Measurements from ENCODE around the gene ARHGAP15. TPM values are rescaled to one million over a fixed set of nuclear protein-coding genes. Genes with fewer than 3 reads are reported as not detected.
A peak's percentile ranks its signal among the peaks of the same experiment; 100 is the strongest.

ARHGAP15 gene
- total and polyA plus RNA-seq, 9 donors = 6.7 to 21.0 (median 9.7) TPM

DNA sequence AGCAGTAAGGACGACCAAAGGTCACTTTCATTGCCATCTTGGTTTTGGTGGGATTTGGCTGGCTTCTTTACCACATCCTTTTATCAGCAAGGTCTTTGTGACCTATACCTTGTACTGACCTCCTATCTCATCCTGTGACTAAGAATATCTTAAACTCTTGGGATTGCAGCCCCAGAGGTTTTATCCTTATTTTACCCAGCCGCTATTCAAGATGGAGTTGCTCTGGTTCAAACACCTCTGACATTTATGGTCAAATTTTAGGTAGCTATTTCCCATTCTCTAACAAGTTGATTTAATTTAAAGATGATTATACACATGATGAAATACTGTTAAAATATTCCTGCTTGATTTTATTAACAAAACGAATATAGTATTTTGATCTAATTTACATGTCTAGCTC lies 326.1 kb downstream of the ARHGAP15 start:
- Histone ChIP-seq H3K4me1 (ENCODE audit: control insufficient read depth, insufficient read depth, low read length) (no peaks in the 10 kb centered on the region), H3K27me3 (ENCODE audit: control insufficient read depth, insufficient read depth, low read length) (no peaks in the 10 kb centered on the region), H3K27ac (ENCODE audit: low read length) (no peak overlapping the region), H3K36me3 (ENCODE audit: control insufficient read depth, insufficient read depth, low read length) (no peaks in the 10 kb centered on the region), H3K4me3 (ENCODE audit: low read length) (no peak overlapping the region), H3K9me3 (replicated peaks; ENCODE audit: control insufficient read depth, low read depth, low read length) (peaks cover 2% of the 10 kb centered on the region)
- no peak for DNase-seq
- no CpG with 5 or more reads among the region's 3 CpGs for WGBS (ENCODE audit: insufficient coverage)

- no peaks in the 10 kb centered on the region for H3K36me3 ChIP-seq (ENCODE audit: control insufficient read depth, insufficient read depth, low read length)
- H3K27me3 ChIP-seq (ENCODE audit: control insufficient read depth, insufficient read depth, low read length) = no peaks in the 10 kb centered on the region
- 92% methylated on average over 5 of the region's 7 CpGs for WGBS (ENCODE audit: insufficient coverage)
- DNase-seq = no peak
- H3K27ac ChIP-seq (ENCODE audit: low read length) = no peak overlapping the region
- H3K9me3 ChIP-seq (replicated peaks; ENCODE audit: control insufficient read depth, low read depth, low read length) = peaks cover 2% of the 10 kb centered on the region
- H3K4me3 ChIP-seq (ENCODE audit: low read length) = no peak overlapping the region
- no peaks in the 10 kb centered on the region for H3K4me1 ChIP-seq (ENCODE audit: control insufficient read depth, insufficient read depth, low read length)
Measured at GRCh38 chr2:143458258-143459190, 329.3 kb downstream of the ARHGAP15 start.

DNA sequence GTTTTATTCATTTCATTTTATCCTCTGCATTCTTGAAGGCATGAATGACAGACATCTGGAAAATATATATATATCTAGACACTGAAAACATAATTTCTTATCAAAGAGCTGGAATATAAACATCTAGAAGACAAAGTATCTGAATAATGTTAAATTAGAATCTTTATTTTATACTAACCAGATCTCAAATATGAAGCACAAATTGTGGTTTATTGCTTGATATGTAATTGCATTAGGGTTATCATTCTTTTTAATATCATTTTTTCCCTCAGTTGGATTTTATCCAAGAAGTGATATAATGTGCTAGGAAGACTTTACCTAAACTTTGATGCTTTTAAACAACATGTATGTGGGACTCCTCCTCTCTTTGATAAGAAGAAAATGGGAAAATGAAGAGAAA lies 331.2 kb downstream of the ARHGAP15 start:
- H3K27ac ChIP-seq (ENCODE audit: low read length) = no peak overlapping the region
- H3K27me3 ChIP-seq (ENCODE audit: control insufficient read depth, insufficient read depth, low read length) = no peaks in the 10 kb centered on the region
- no peaks in the 10 kb centered on the region for H3K4me1 ChIP-seq (ENCODE audit: control insufficient read depth, insufficient read depth, low read length)
- H3K36me3 ChIP-seq (ENCODE audit: control insufficient read depth, insufficient read depth, low read length) = no peaks in the 10 kb centered on the region
- peaks cover 2% of the 10 kb centered on the region for H3K9me3 ChIP-seq (replicated peaks; ENCODE audit: control insufficient read depth, low read depth, low read length)
- no peak for DNase-seq
- H3K4me3 ChIP-seq (ENCODE audit: low read length) = no peak overlapping the region

GRCh38 chr2:143463719-143464118 lies 334.5 kb downstream of the ARHGAP15 start:
- no peak for DNase-seq
- H3K36me3 ChIP-seq (ENCODE audit: control insufficient read depth, insufficient read depth, low read length) = no peaks in the 10 kb centered on the region
- H3K4me3 ChIP-seq (ENCODE audit: low read length) = no peak overlapping the region
- H3K27me3 ChIP-seq (ENCODE audit: control insufficient read depth, insufficient read depth, low read length) = no peaks in the 10 kb centered on the region
- no peaks in the 10 kb centered on the region for H3K9me3 ChIP-seq (replicated peaks; ENCODE audit: control insufficient read depth, low read depth, low read length)
- H3K4me1 ChIP-seq (ENCODE audit: control insufficient read depth, insufficient read depth, low read length) = no peaks in the 10 kb centered on the region
- H3K27ac ChIP-seq (ENCODE audit: low read length) = no peak overlapping the region

DNA sequence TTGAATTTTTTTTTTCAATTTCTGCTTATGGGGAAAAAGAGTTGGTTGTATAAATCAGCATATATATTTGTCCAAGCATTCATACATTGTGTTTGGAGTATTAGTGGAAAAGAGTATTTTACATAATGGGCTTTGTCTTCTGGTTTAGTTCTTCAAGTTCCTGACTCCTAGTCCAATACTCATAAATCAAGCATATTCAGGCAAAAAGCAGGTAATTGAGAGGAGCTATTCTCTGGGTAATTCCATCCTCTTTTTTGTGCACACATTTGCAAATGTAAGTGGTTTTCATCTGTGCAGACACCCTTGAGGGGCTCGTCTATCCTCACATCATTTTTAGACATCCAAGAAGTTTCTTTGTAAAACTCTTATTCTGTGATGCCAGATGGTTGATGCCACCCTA lies 337.2 kb downstream of the ARHGAP15 start:
- H3K27ac ChIP-seq (ENCODE audit: low read length) = no peak overlapping the region
- no CpG with 5 or more reads among the region's 1 CpG for WGBS (ENCODE audit: insufficient coverage)
- no peaks in the 10 kb centered on the region for H3K36me3 ChIP-seq (ENCODE audit: control insufficient read depth, insufficient read depth, low read length)
- H3K4me1 ChIP-seq (ENCODE audit: control insufficient read depth, insufficient read depth, low read length) = no peaks in the 10 kb centered on the region
- H3K4me3 ChIP-seq (ENCODE audit: low read length) = no peak overlapping the region
- no peaks in the 10 kb centered on the region for H3K9me3 ChIP-seq (replicated peaks; ENCODE audit: control insufficient read depth, low read depth, low read length)
- no peak for DNase-seq
- no peaks in the 10 kb centered on the region for H3K27me3 ChIP-seq (ENCODE audit: control insufficient read depth, insufficient read depth, low read length)

DNA sequence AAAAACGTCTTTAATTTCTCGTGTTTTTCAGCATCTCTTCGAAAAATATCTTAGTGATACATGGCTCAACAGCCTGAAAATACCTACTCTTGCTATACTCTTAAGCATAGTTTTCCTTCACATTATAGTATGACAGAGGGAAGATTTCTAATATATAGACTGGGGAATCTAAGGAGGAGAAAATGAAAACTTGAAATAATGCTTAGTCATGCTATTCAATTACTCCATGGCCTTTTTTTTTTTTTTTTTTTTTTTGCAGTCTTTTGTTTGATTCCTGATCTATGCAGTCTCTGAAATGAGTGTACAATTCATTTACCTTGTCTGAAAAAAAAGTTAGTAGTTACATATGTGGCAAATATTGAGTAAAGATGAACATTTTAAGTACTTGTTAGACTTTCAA lies 337.8 kb downstream of the ARHGAP15 start:
- Histone ChIP-seq H3K27me3 (ENCODE audit: control insufficient read depth, insufficient read depth, low read length) (no peaks in the 10 kb centered on the region), H3K9me3 (replicated peaks; ENCODE audit: control insufficient read depth, low read depth, low read length) (no peaks in the 10 kb centered on the region), H3K4me3 (ENCODE audit: low read length) (no peak overlapping the region), H3K36me3 (ENCODE audit: control insufficient read depth, insufficient read depth, low read length) (no peaks in the 10 kb centered on the region), H3K4me1 (ENCODE audit: control insufficient read depth, insufficient read depth, low read length) (no peaks in the 10 kb centered on the region), H3K27ac (ENCODE audit: low read length) (no peak overlapping the region)
- WGBS (ENCODE audit: insufficient coverage) = no CpG with 5 or more reads among the region's 3 CpGs
- DNase-seq = no peak

- Histone ChIP-seq H3K27me3 (ENCODE audit: control insufficient read depth, insufficient read depth, low read length) (no peaks in the 10 kb centered on the region), H3K27ac (ENCODE audit: low read length) (no peak overlapping the region), H3K9me3 (replicated peaks; ENCODE audit: control insufficient read depth, low read depth, low read length) (no peaks in the 10 kb centered on the region), H3K4me1 (ENCODE audit: control insufficient read depth, insufficient read depth, low read length) (peaks cover 5% of the 10 kb centered on the region), H3K36me3 (ENCODE audit: control insufficient read depth, insufficient read depth, low read length) (no peaks in the 10 kb centered on the region), H3K4me3 (ENCODE audit: low read length) (no peak overlapping the region)
- DNase-seq = no peak
Measured at GRCh38 chr2:143468341-143468888, 339.2 kb downstream of the ARHGAP15 start.

- DNase-seq = no peak
- Histone ChIP-seq H3K36me3 (ENCODE audit: control insufficient read depth, insufficient read depth, low read length) (no peaks in the 10 kb centered on the region), H3K4me1 (ENCODE audit: control insufficient read depth, insufficient read depth, low read length) (peaks cover 5% of the 10 kb centered on the region), H3K27ac (ENCODE audit: low read length) (no peak overlapping the region), H3K9me3 (replicated peaks; ENCODE audit: control insufficient read depth, low read depth, low read length) (no peaks in the 10 kb centered on the region), H3K4me3 (ENCODE audit: low read length) (no peak overlapping the region), H3K27me3 (ENCODE audit: control insufficient read depth, insufficient read depth, low read length) (no peaks in the 10 kb centered on the region)
- 100% methylated on average over 4 of the region's 7 CpGs for WGBS (ENCODE audit: insufficient coverage)
Measured at GRCh38 chr2:143469323-143469722, 340.1 kb downstream of the ARHGAP15 start.

DNA sequence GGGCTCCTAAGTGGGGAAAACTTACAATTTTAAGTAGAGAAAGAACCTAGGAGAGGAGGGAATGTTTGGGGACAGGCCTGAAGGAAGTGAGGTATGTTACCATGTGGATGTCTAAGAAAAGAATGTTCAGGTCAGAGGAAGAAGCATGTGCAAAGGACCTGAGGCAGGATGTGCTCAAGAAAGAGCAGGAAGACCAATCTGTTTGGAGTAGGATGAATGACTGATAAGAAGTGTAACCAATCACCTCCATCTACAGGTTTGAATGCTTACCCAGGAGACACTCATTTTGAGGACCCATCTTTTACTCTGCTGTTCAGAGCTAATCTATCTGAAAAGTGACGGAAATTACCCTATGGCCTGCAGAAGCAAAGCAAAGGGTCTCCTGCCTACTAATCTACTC lies 342.3 kb downstream of the ARHGAP15 start:
- DNase-seq = no peak
- H3K36me3 ChIP-seq (ENCODE audit: control insufficient read depth, insufficient read depth, low read length) = no peaks in the 10 kb centered on the region
- no peaks in the 10 kb centered on the region for H3K27me3 ChIP-seq (ENCODE audit: control insufficient read depth, insufficient read depth, low read length)
- H3K4me1 ChIP-seq (ENCODE audit: control insufficient read depth, insufficient read depth, low read length) = peaks cover 20% of the 10 kb centered on the region
- no CpG with 5 or more reads among the region's 1 CpG for WGBS (ENCODE audit: insufficient coverage)
- H3K9me3 ChIP-seq (replicated peaks; ENCODE audit: control insufficient read depth, low read depth, low read length) = no peaks in the 10 kb centered on the region
- no peak overlapping the region for H3K27ac ChIP-seq (ENCODE audit: low read length)
- H3K4me3 ChIP-seq (ENCODE audit: low read length) = no peak overlapping the region

- H3K4me1 ChIP-seq (ENCODE audit: control insufficient read depth, insufficient read depth, low read length) = peaks cover 22% of the 10 kb centered on the region
- H3K36me3 ChIP-seq (ENCODE audit: control insufficient read depth, insufficient read depth, low read length) = no peaks in the 10 kb centered on the region
- H3K27ac ChIP-seq (ENCODE audit: low read length) = peak overlapping the region; percentile 96
- 7% methylated on average over 2 of the region's 3 CpGs for WGBS (ENCODE audit: insufficient coverage)
- H3K9me3 ChIP-seq (replicated peaks; ENCODE audit: control insufficient read depth, low read depth, low read length) = no peaks in the 10 kb centered on the region
- no peaks in the 10 kb centered on the region for H3K27me3 ChIP-seq (ENCODE audit: control insufficient read depth, insufficient read depth, low read length)
- H3K4me3 ChIP-seq (ENCODE audit: low read length) = no peak overlapping the region
- peak; percentile 82 for DNase-seq
Measured at GRCh38 chr2:143473216-143473615, 344.0 kb downstream of the ARHGAP15 start.
